OCI-LY3 (cell line): Measurements from ENCODE around the gene CAMKMT.

ENCODE experiments used
- CTCF ChIP-seq: fragments of 200-600, 300-600 bp; sonication (generic); IDR thresholded peaks from 2 replicates; pipeline ENCODE4 v1.5.1; 2014; ENCODE audit warnings: antibody characterized with exemption, low read length, low read depth
- EZH2phosphoT487 ChIP-seq: fragments of 200-600 bp; shearing (Covaris generic); IDR thresholded peaks from 2 replicates; pipeline ENCODE4 v1.6.1; 2018; ENCODE audit warnings: antibody characterized with exemption, mixed run types, low read depth

- TF ChIP-seq CTCF (no peak), EZH2phosphoT487 (no peak)
Measured at GRCh38 chr2:44635725-44636124, 274.0 kb downstream of the CAMKMT start.
